ENCODE measurements around the gene GPATCH8. TPM values are rescaled to one million over a fixed set of nuclear protein-coding genes. Genes with fewer than 3 reads are reported as not detected.

GPATCH8 gene
- total RNA-seq, 1 experiment from 2014 or later = 39.4 TPM

GRCh38 chr17:44416558-44417289 is 86.5 kb downstream of the GPATCH8 start:
- Histone ChIP-seq H2AFZ (no peak overlapping the region), H3F3A (ENCODE audit: insufficient read depth, low read depth) (peaks cover 16% of the 10 kb centered on the region; the same call in 1 of the 2 replicates), H3K79me2 (ENCODE audit: low read depth) (0 out of 2 replicates have a peak, but pooled peaks cover 3% of the 10 kb centered on the region), H3K27ac (peak overlapping the region; percentile 71), H3K27me3 (ENCODE audit: insufficient read depth, low read depth) (no peaks in the 10 kb centered on the region), H3K9me2 (ENCODE audit: insufficient read depth) (no peaks in the 10 kb centered on the region), H3K36me3 (ENCODE audit: low read depth) (peaks cover 16% of the 10 kb centered on the region), H3K9me3 (ENCODE audit: insufficient read depth, low read depth) (no peaks in the 10 kb centered on the region), H3K4me3 (no peak overlapping the region), H3K4me1 (replicated peaks; ENCODE audit: insufficient read depth) (peaks cover 16% of the 10 kb centered on the region), H4K20me1 (ENCODE audit: insufficient read depth) (no peaks in the 10 kb centered on the region), H3K4me2 (no peak overlapping the region)
- no TSS peak for BruUV-seq (replicated peaks)
- ChIA-PET CTCF (no interaction called here), POLR2A (ENCODE audit: unreplicated experiment) (interaction anchor here (0.6 kb wide), 1 partner anchor 30 kb away, joined by 7 read pairs; no protein-coding TSS in a partner anchor)
- TF ChIP-seq CTCF (conservative IDR thresholded peaks at IDR 0.05) (no peak), EZH2 (IDR thresholded peaks at IDR 0.05; ENCODE audit: low read depth) (no peak)
- intact Hi-C loops (cut with micrococcal nuclease; ENCODE audit: unreplicated experiment) = loop anchor here (10.0 kb wide), 1 partner anchor 258 kb away; no protein-coding TSS in a partner anchor
- DNase-seq = no peak

GRCh38 chr17:44414394-44415155 is 88.6 kb downstream of the GPATCH8 start:
- H3K9me2 ChIP-seq (ENCODE audit: insufficient read depth) = no peaks in the 10 kb centered on the region
- POLR2A ChIA-PET (ENCODE audit: unreplicated experiment) = no interaction called here
- H4K20me1 ChIP-seq (ENCODE audit: insufficient read depth) = no peaks in the 10 kb centered on the region
- CTCF ChIA-PET = no interaction called here
- DNase-seq = no peak
- H3K9me3 ChIP-seq (ENCODE audit: insufficient read depth, low read depth) = no peaks in the 10 kb centered on the region
- no TSS peak for BruUV-seq (replicated peaks)
- no peak overlapping the region for H2AFZ ChIP-seq
- no peak overlapping the region for H3K4me3 ChIP-seq
- TF ChIP-seq EZH2 (IDR thresholded peaks at IDR 0.05; ENCODE audit: low read depth) (no peak), CTCF (conservative IDR thresholded peaks at IDR 0.05) (no peak)
- H3K36me3 ChIP-seq (ENCODE audit: low read depth) = peaks cover 16% of the 10 kb centered on the region; the same call in 1 of the 2 replicates
- no peak overlapping the region for H3K4me2 ChIP-seq
- 0 out of 2 replicates have a peak, but pooled peaks cover 3% of the 10 kb centered on the region for H3K79me2 ChIP-seq (ENCODE audit: low read depth)
- intact Hi-C loops (cut with micrococcal nuclease; ENCODE audit: unreplicated experiment) = loop anchor here (10.0 kb wide), 1 partner anchor 260 kb away; no protein-coding TSS in a partner anchor
- H3K4me1 ChIP-seq (replicated peaks; ENCODE audit: insufficient read depth) = peaks cover 16% of the 10 kb centered on the region
- H3F3A ChIP-seq (ENCODE audit: insufficient read depth, low read depth) = peaks cover 16% of the 10 kb centered on the region; the same call in 1 of the 2 replicates
- no peak overlapping the region for H3K27ac ChIP-seq
- no peaks in the 10 kb centered on the region for H3K27me3 ChIP-seq (ENCODE audit: insufficient read depth, low read depth)

- Histone ChIP-seq H3K36me3 (ENCODE audit: low read depth) (no peaks in the 10 kb centered on the region), H3F3A (ENCODE audit: insufficient read depth, low read depth) (peaks cover 14% of the 10 kb centered on the region; the same call in 1 of the 2 replicates), H3K4me2 (no peak overlapping the region), H3K4me3 (no peak overlapping the region), H3K4me1 (replicated peaks; ENCODE audit: insufficient read depth) (no peaks in the 10 kb centered on the region), H2AFZ (no peak overlapping the region), H4K20me1 (ENCODE audit: insufficient read depth) (no peaks in the 10 kb centered on the region; the same call in 1 of the 2 replicates), H3K9me2 (ENCODE audit: insufficient read depth) (no peaks in the 10 kb centered on the region), H3K79me2 (ENCODE audit: low read depth) (no peaks in the 10 kb centered on the region), H3K27me3 (ENCODE audit: insufficient read depth, low read depth) (no peaks in the 10 kb centered on the region), H3K9me3 (ENCODE audit: insufficient read depth, low read depth) (no peaks in the 10 kb centered on the region), H3K27ac (no peak overlapping the region)
- no peak for DNase-seq
- no TSS peak for BruUV-seq (replicated peaks)
- TF ChIP-seq CTCF (conservative IDR thresholded peaks at IDR 0.05) = no peak
- no peak for TF ChIP-seq EZH2 (IDR thresholded peaks at IDR 0.05; ENCODE audit: low read depth)
- intact Hi-C loops (cut with micrococcal nuclease; ENCODE audit: unreplicated experiment) = loop anchor here (10.0 kb wide), 1 partner anchor 265 kb away; no protein-coding TSS in a partner anchor
- ChIA-PET CTCF (no interaction called here), POLR2A (ENCODE audit: unreplicated experiment) (no interaction called here)
These were observed 93.7 kb downstream of the GPATCH8 start for GRCh38 chr17:44409309-44410028.
